NCI-H345 (cell line): Measurements from ENCODE around the gene ZNF567.

ENCODE experiments used
- DNase-seq: peaks from one replicate; lab custom pipeline; 2025; lab: John Stamatoyannopoulos, UW

The ZNF567 gene

GRCh38 chr19:36750066-36750691 lies 62.8 kb downstream of the ZNF567 start:
- DNase-seq, result no peak
